ENCODE data around the gene TRIP12.
"Not testable (repeated sequence)": the region's sequence is repeated elsewhere in the genome, so short reads cannot be mapped to it uniquely, and the experiment has no call there.

TRIP12 gene

GRCh38 chr2:229836847-229837246 lies 85.0 kb downstream of the TRIP12 start:
- DNase-seq (ENCODE audit: low read depth, low spot score): no peak
- no peak overlapping the region for H3K4me3 ChIP-seq (ENCODE audit: low read depth, low read length)
- POLR2A ChIA-PET: no interaction called here
- CTCF ChIA-PET: interaction anchor here (1.3 to 2.3 kb wide), 3 partner anchors 36 to 55 kb away, joined by 3 to 12 read pairs (median 9); no protein-coding TSS in a partner anchor
- TF ChIP-seq, protein P1, sequence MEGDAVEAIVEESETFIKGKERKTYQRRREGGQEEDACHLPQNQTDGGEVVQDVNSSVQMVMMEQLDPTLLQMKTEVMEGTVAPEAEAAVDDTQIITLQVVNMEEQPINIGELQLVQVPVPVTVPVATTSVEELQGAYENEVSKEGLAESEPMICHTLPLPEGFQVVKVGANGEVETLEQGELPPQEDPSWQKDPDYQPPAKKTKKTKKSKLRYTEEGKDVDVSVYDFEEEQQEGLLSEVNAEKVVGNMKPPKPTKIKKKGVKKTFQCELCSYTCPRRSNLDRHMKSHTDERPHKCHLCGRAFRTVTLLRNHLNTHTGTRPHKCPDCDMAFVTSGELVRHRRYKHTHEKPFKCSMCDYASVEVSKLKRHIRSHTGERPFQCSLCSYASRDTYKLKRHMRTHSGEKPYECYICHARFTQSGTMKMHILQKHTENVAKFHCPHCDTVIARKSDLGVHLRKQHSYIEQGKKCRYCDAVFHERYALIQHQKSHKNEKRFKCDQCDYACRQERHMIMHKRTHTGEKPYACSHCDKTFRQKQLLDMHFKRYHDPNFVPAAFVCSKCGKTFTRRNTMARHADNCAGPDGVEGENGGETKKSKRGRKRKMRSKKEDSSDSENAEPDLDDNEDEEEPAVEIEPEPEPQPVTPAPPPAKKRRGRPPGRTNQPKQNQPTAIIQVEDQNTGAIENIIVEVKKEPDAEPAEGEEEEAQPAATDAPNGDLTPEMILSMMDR (IDR thresholded peaks at IDR 0.05; ENCODE audit: insufficient read depth, low read length, missing control alignments): no peak

DNA sequence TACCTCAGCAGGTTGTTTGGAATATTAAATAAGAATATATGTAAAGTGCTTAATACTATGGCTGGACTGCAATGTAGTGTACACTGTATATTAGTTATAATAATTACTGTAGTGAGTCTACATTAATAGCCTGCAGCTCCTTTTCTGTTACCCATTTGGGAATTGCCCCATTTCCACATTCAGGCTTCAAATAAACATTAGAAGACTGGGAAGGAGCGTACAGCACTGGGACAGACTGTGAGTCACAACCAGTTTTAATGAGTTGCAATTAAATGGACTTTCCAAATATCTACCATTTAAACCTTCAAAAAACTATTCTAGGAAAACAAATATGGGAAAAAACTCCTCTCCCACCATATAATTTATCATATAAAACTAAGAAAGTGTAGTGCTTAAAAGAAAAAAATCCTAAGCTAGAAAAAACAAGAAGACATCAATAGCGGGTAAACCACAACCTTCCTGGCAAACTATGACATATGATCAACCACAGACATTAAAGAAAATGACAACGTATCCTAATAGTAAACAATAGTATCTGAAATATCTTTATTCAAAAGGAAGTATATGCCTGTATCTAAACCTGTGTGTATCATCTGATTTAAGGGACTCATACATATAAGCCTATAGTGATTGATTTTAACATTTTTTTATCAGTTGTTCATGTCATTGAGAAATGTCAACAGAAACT lies 86.1 kb downstream of the TRIP12 start:
- POLR2A ChIA-PET: no interaction called here
- DNase-seq (ENCODE audit: low read depth, low spot score): peak; percentile 19
- H3K4me3 ChIP-seq (ENCODE audit: low read depth, low read length): no peak overlapping the region
- CTCF ChIA-PET: interaction anchor here (0.8 to 2.3 kb wide), 4 partner anchors 17 to 54 kb away, joined by 3 to 12 read pairs (median 8); no protein-coding TSS in a partner anchor
- TF ChIP-seq, protein P1 (IDR thresholded peaks at IDR 0.05; ENCODE audit: insufficient read depth, low read length, missing control alignments): no peak

DNA sequence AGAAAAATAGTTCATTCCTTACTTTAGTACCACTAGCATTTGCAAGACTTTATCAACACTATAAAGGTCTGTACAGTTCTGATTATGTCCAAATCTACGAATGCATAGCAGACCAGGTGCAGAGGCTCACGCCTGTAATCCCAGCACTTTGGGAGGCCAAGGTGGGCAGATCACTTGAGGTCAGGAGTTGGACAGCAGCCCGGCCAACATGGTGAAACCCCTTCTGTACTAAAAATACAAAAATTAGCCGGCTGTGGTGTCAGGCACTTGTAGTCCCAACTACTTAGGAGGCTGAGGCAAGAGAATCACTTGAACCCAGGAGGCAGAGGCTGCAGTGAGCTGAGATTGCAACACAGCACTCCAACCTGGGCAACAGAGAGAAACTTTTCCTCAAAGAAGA lies 87.4 kb downstream of the TRIP12 start:
- ChIA-PET CTCF (interaction anchor here (0.9 to 2.3 kb wide), 4 partner anchors 15 to 53 kb away, joined by 3 to 12 read pairs (median 4); no protein-coding TSS in a partner anchor), POLR2A (interaction anchor here (0.6 kb wide), 1 partner anchor 44 kb away, joined by 3 read pairs; no protein-coding TSS in a partner anchor)
- DNase-seq (ENCODE audit: low read depth, low spot score); H3K4me3 ChIP-seq (ENCODE audit: low read depth, low read length): not testable (repeated sequence)

GRCh38 chr2:229832510-229832898 lies 89.3 kb downstream of the TRIP12 start:
- no peak for DNase-seq (ENCODE audit: low read depth, low spot score)
- no peak overlapping the region for H3K4me3 ChIP-seq (ENCODE audit: low read depth, low read length)
- TF ChIP-seq, protein P1 (IDR thresholded peaks at IDR 0.05; ENCODE audit: insufficient read depth, low read length, missing control alignments): no peak
- ChIA-PET POLR2A (no interaction called here), CTCF (interaction anchor here (0.7 kb wide), 1 partner anchor 31 kb away, joined by 4 read pairs; no protein-coding TSS in a partner anchor)

- POLR2A ChIA-PET: no interaction called here
- no peak overlapping the region for H3K4me3 ChIP-seq (ENCODE audit: low read depth, low read length)
- TF ChIP-seq, protein P1 (IDR thresholded peaks at IDR 0.05; ENCODE audit: insufficient read depth, low read length, missing control alignments): no peak
- CTCF ChIA-PET: interaction anchor here (0.7 kb wide), 1 partner anchor 31 kb away, joined by 4 read pairs; no protein-coding TSS in a partner anchor
- DNase-seq (ENCODE audit: low read depth, low spot score): no peak
Observed at GRCh38 chr2:229831805-229832509, 89.9 kb downstream of the TRIP12 start.

- no peak overlapping the region for H3K4me3 ChIP-seq (ENCODE audit: low read depth, low read length)
- ChIA-PET POLR2A (no interaction called here), CTCF (interaction anchor here (1.0 kb wide), 1 partner anchor 10 kb away, joined by 4 read pairs; no protein-coding TSS in a partner anchor)
- TF ChIP-seq, protein P1 (IDR thresholded peaks at IDR 0.05; ENCODE audit: insufficient read depth, low read length, missing control alignments): no peak
- DNase-seq (ENCODE audit: low read depth, low spot score): no peak
Observed at GRCh38 chr2:229825476-229825875, 96.3 kb downstream of the TRIP12 start.

Measured in AG04449 (cell line).